ENCODE measurements around the gene SRBD1. TPM values are rescaled to one million over a fixed set of nuclear protein-coding genes. Genes with fewer than 3 reads are reported as not detected.

SRBD1 gene
- total RNA-seq, 6 experiments from 2014 or later = 7.4 to 14.1 (median 9.4) TPM

GRCh38 chr2:45494978-45495293, 116.1 kb downstream of the SRBD1 start:
- Histone ChIP-seq H3K4me1 (no peaks in the 10 kb centered on the region), H3K27ac (no peak overlapping the region), H3K9me3 (no peaks in the 10 kb centered on the region), H3K27me3 (no peaks in the 10 kb centered on the region), H3K36me3 (no peaks in the 10 kb centered on the region), H3K4me3 (no peak overlapping the region)
- 19% methylated on average over 1 of the region's 1 CpG for WGBS (ENCODE audit: insufficient coverage, low coverage, low lambda C conversion rate, missing lambda C conversion rate)
- DNase-seq (no peak), ATAC-seq (no peak)
- TF ChIP-seq POLR2A (IDR thresholded peaks at IDR 0.05) (no peak), CTCF (IDR thresholded peaks at IDR 0.05) (no peak)
- intact Hi-C loops (cut with DNase I) = loop anchor here (5.0 to 10.0 kb wide), 2 partner anchors 500 to 518 kb away; no protein-coding TSS in a partner anchor

- H3K27me3 ChIP-seq = no peaks in the 10 kb centered on the region
- ATAC-seq (peak; percentile 46 to 66 (median 58)), DNase-seq (no peak)
- H3K4me3 ChIP-seq = no peak overlapping the region
- no peaks in the 10 kb centered on the region for H3K36me3 ChIP-seq
- intact Hi-C loops (cut with DNase I) = loop anchor here in 1 of 2 donors (10.0 kb wide), 1 partner anchor 500 kb away; no protein-coding TSS in a partner anchor
- H3K27ac ChIP-seq = no peak overlapping the region
- WGBS (ENCODE audit: insufficient coverage, low coverage, low lambda C conversion rate, missing lambda C conversion rate) = 0% methylated on average over 2 of the region's 2 CpGs
- no peaks in the 10 kb centered on the region for H3K4me1 ChIP-seq
- TF ChIP-seq POLR2A (IDR thresholded peaks at IDR 0.05) (no peak), CTCF (IDR thresholded peaks at IDR 0.05) (peak; percentile 73 to 80 (median 77))
- H3K9me3 ChIP-seq = no peaks in the 10 kb centered on the region
Observed at GRCh38 chr2:45494275-45494977, 116.6 kb downstream of the SRBD1 start.

DNA sequence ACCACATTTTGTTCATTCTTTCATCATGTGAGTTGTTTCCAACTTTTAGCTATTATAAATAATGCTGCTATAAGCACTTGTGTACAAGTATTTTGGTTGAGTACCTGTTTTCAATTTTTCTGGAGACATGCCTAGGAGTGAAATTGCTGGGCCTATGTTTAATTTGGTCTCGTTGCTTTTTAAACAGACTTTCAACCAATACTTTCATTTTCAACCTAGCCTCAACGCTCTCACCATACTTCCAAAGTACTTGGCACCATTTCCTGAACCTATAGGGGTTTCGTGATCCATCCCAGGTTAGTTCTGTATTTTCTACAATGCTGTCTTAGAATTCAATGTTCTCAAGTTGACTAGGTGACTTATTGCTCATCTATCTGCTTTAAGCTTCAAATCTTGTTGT, 126.1 kb downstream of the SRBD1 start:
- Histone ChIP-seq H3K27ac (no peak overlapping the region), H3K4me3 (no peak overlapping the region), H3K4me1 (no peaks in the 10 kb centered on the region), H3K27me3 (no peaks in the 10 kb centered on the region), H3K9me3 (no peaks in the 10 kb centered on the region), H3K36me3 (no peaks in the 10 kb centered on the region)
- TF ChIP-seq CTCF (IDR thresholded peaks at IDR 0.05) = no peak
- TF ChIP-seq POLR2A (IDR thresholded peaks at IDR 0.05) = no peak
- 61% methylated on average over 3 of the region's 3 CpGs for WGBS (ENCODE audit: insufficient coverage, low coverage, low lambda C conversion rate, missing lambda C conversion rate)
- ATAC-seq (no peak), DNase-seq (no peak)
- intact Hi-C loops (cut with DNase I) = no loop called here

DNA sequence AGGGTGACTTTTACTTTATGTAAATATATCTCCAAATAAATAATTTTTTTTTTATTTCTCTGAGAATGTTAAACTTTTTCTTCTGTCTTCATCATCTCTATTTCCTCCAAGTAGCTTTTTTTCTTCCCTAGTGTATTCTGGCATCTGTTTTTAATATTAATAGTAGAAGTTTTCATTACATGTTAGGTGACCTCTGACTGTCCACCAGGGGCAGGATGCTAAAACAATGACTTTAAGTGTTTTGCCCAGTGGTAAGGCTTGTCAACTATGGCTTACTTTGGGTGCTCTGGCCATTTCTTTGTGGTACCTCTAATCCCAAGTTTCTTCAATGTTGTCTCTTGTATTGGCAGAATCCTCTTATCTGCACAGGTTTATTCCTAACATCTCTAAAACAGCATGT, 127.1 kb downstream of the SRBD1 start:
- Histone ChIP-seq H3K36me3 (no peaks in the 10 kb centered on the region), H3K27me3 (no peaks in the 10 kb centered on the region), H3K4me3 (no peak overlapping the region), H3K4me1 (no peaks in the 10 kb centered on the region), H3K9me3 (no peaks in the 10 kb centered on the region), H3K27ac (no peak overlapping the region)
- ATAC-seq (no peak), DNase-seq (no peak)
- TF ChIP-seq POLR2A (IDR thresholded peaks at IDR 0.05) (no peak), CTCF (IDR thresholded peaks at IDR 0.05) (no peak)
- intact Hi-C loops (cut with DNase I) = no loop called here

DNA sequence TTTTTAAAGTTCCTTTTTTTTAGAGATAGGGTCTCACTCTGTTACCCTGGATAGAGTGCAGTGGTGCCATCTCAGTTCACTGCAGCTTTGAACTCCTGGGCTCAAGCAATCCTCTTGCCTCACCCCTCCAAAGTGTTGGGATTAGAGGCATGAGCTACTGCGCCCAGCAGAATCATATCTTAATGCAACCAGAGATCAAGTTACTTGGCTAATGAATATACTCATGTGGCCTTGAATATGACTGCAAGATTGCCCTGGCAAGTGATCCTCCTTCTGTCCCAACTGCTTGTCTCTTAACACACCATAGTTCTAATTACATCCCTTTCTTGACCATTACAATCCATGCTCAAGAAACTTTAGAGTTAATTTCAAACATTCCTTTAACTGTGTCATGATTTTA, 133.5 kb downstream of the SRBD1 start:
- no peaks in the 10 kb centered on the region for H3K36me3 ChIP-seq
- H3K27me3 ChIP-seq = no peaks in the 10 kb centered on the region
- WGBS (ENCODE audit: insufficient coverage, low coverage, low lambda C conversion rate, missing lambda C conversion rate) = 100% methylated on average over 1 of the region's 1 CpG
- ATAC-seq = no peak
- TF ChIP-seq POLR2A (IDR thresholded peaks at IDR 0.05) = no peak
- no peak for TF ChIP-seq CTCF (IDR thresholded peaks at IDR 0.05)
- no peak overlapping the region for H3K27ac ChIP-seq
- H3K9me3 ChIP-seq = no peaks in the 10 kb centered on the region
- intact Hi-C loops (cut with DNase I) = no loop called here
- no peak for DNase-seq
- H3K4me3 ChIP-seq = no peak overlapping the region
- H3K4me1 ChIP-seq = no peaks in the 10 kb centered on the region
